Peyer's patch (tissue), 4 donors: Measurements from ENCODE around the gene CMTM2.

ENCODE experiments used
- CTCF ChIP-seq, 6 experiments: fragments of 450-650 bp in 4 of 6; fragments of 200-600 bp in 2 of 6; sonication (generic) in 1 of 6; IDR thresholded peaks; one replicate each; pipeline ENCODE4 v1.5.1; 2017 to 2019; ENCODE audit warnings: antibody characterized with exemption in 6 of 6, mild to moderate bottlenecking in 3 of 6, moderate library complexity in 1 of 6
- POLR2A ChIP-seq, 2 donors: fragments of 450-650 bp; IDR thresholded peaks; one replicate each; pipeline ENCODE4 v1.5.1; 2017; ENCODE audit warnings: antibody characterized with exemption in 2 of 2, mild to moderate bottlenecking in 2 of 2, moderate library complexity in 2 of 2

- TF ChIP-seq CTCF (IDR thresholded peaks at IDR 0.05) (no peak), POLR2A (IDR thresholded peaks at IDR 0.05) (no peak)
Observed at GRCh38 chr16:66551788-66552285, 27.4 kb upstream of the CMTM2 start.
